ENCODE data around the gene CLDN18.

GRCh38 chr3:138031536-138031935 lies 21.6 kb downstream of the CLDN18 start:
- TF ChIP-seq CTCF (IDR thresholded peaks at IDR 0.05) (no peak), POLR2AphosphoS5 (IDR thresholded peaks at IDR 0.05) (no peak), POLR2A (IDR thresholded peaks at IDR 0.05) (no peak)

All from prostate gland (tissue), 2 donors.